Activated gamma-delta T cell treated with Interleukin-2 at 50 U/mL for 16 hours (primary cell): Measurements from ENCODE around the gene HYLS1.
"Not testable (repeated sequence)": the region's sequence is repeated elsewhere in the genome, so short reads cannot be mapped to it uniquely, and the experiment has no call there.

Experiments
- DNase-seq: peaks from one replicate; pipeline ENCODE4 v3.0.0-alpha.2; 2020

Gene HYLS1, protein sequence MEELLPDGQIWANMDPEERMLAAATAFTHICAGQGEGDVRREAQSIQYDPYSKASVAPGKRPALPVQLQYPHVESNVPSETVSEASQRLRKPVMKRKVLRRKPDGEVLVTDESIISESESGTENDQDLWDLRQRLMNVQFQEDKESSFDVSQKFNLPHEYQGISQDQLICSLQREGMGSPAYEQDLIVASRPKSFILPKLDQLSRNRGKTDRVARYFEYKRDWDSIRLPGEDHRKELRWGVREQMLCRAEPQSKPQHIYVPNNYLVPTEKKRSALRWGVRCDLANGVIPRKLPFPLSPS

DNA sequence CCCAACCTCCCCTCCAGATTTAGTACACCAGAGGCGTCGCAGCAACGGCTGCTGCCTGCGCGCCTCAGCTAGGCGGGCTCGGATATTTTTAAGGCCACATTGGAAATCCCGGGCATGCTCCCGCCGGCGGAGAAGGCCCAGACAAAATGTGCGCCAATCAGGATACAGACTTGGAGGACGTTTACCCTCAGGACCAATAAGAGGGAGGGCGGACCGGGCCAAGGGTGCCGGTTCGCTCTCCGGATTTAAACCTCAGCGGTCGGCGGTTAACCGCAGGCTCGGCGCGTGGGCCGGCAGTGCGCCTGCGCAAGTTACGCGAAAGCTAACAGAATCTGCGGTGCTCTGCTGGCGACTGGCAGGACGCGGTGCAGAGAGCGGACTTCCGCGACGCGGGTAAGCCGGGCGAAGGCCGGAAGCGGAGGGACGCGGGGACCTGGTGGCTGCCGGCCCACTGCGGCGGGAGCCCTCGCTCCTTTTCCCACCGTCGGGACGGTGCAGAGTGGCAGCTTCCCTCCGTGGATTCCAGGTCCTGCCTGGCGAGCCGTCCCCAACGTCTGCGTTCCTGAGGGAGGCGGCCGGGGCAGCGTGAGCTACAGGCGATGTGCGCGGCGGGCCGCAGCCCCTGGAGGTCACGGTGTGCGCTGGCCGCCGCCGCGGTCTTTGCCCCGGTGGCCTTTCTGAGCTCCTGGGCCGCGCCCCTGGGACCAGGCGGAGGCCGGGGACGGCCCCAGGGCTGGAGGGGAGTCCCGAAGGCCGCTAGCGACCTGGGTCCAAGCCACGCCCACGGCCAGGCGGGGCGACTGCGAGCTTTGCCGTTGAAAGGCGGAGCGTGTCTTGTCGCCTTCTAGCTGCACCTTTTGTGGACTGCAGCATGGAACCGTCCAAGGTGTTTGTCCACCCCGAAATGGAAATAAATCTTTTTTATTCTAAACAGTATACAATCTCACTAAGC lies at the start of gene HYLS1:
TSS of gene HYLS1 (plus strand) at position 296 of the 952 bp plus-strand sequence. CDS start 11,701 bp downstream, outside the sequence.
- DNase-seq = peak; percentile 90

DNA sequence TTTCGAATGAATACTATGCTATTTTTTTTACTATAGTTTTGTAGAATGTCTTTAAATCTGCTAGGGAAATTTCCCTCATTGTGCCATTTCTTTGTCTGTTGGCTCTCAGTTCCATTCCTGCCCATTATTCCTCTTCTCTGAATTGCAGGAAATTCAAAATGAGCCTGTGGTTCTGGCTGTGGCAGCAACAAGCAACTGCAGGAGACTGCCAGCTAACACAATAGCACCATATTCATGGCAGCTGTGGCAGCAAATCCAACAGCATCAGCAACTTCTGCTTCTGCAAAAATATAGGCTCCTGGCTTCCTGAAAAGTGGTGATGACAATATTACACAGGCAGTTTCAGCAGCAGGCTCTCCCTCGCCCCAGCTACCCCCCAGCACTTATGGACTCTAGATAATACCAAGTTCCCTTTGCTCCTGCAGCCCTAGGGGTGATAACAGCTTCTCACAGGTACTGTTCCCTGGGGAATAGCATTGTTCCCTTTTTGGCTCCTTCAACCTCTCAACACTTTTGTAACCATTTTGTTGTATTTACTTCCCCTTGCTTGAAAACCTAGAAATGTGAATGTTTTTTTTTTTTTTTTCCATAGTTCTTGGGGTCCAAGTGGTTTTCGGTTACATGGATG lies 45.0 kb upstream of the HYLS1 start:
- DNase-seq = no peak

DNA sequence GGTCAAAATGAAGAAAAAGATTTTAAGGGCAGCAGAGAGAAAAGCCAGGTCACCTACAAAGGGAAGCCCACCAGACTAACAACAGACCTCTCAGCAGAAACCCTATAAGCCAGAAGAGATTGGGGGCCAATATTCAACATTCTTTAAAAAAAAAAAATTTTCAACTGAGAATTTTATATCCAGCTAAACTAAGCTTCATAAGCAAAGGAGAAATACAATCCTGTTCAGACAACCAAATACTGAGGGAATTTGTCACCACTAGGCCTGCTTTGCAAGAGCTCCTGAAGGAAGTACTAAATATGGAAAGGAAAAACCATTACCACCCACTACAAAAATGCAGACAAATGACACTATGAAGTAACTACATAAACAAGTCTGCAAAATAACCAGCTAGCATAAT lies 41.3 kb upstream of the HYLS1 start:
- DNase-seq = no peak

DNA sequence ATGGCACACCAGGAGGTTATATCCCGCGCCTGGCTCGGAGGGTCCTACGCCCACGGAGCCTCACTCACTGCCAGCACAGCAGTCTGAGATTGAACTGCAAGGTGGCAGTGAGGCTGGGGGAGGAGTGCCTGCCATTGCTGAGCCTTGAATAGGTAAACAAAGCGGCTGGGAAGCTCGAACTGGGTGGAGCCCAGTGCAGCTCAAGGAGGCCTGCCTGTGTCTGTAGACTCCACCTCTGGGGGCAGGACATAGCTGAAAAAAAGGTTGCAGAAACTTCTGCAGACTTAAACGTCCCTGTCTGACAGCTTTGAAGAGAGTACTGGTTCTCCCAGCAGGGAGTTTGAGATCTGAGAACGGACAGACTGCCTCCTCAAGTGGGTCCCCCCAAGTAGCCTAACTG lies 29.8 kb upstream of the HYLS1 start:
- not testable (repeated sequence) for DNase-seq

DNA sequence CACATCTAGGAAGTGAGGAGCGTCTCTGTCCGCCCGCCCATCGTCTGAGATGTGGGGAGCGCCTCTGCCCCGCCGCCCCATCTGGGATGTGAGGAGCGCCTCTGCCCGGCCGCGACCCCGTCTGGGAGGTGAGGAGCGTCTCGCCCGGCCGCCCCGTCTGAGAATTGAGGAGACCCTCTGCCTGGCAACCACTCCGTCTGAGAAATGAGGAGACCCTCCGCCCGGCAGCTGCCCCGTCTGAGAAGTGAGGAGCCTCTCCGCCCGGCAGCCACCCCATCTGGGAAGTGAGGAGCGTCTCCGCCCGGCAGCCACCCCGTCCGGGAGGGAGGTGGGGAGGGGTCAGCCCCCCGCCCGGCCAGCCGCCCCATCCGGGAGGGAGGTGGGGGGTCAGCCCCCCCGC lies 24.7 kb upstream of the HYLS1 start:
- DNase-seq = not testable (repeated sequence)

DNA sequence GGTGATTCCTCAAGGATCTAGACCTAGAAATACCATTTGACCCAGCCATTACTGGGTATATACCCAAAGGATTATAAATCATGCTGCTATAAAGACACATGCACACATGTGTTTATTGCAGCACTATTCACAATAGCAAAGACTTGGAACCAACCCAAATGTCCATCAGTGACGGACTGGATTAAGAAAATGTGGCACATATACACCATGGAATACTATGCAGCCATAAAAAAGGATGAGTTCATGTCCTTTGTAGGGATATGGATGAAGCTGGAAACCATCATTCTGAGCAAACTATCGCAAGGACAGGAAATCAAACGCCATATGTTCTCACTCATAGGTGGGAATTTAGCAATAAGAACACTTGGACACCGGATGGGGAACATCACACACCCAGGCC lies 22.1 kb upstream of the HYLS1 start:
- not testable (repeated sequence) for DNase-seq

DNA sequence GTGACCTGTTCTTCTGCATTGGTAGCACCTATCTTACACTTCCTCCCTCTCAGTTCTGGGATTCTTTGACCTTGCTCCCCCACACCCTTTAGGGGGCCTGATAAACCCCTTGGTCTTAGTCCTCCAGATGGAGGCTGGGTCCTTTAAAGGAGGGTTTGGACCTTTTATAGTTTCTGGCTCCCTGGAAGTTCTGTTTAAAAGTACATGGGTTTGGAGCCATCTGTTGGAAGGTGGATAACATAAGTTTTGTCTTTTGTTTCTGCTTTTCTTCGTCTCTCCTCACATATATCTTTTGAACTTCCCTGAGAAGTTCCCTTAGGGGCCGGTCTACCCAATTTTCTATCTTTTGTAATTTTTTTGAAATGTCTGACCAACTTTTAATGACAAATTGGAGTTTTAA lies 17.9 kb upstream of the HYLS1 start:
- no peak for DNase-seq

DNA sequence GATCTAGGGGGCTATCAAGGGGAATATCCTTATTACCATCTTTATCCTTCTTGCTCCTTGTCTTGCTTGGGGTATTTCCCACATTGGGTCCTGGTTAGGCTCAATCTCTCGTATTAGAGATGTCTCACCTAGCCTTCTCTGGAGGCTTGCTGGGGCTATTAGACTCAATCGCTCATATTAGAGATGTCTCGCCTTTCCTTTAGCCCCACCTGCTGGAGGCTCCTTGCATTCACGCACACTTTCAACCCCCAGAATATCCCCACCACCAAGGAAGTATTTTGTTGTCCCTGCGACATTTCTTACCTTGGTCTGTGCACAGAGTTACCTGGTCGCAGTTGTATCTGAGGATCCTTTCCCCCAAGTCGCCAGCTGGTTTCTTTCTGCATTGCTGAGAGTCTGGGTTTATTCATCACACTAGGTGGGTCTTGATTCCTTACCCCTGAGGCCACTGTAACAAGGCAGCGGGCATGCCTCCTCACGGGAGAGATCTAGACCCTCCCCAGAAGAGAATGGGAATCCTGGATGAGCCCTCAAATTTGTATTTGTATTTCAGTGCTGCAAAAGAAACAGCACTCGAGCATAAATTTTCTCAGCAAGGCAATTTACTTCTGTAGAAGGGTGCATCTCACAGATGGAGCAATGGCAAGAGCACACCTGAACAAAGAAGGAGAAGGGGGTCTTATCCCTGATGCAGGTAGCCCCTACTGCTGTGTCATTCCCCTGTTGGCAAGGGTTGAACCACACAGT lies 15.9 kb upstream of the HYLS1 start:
- DNase-seq = no peak

DNA sequence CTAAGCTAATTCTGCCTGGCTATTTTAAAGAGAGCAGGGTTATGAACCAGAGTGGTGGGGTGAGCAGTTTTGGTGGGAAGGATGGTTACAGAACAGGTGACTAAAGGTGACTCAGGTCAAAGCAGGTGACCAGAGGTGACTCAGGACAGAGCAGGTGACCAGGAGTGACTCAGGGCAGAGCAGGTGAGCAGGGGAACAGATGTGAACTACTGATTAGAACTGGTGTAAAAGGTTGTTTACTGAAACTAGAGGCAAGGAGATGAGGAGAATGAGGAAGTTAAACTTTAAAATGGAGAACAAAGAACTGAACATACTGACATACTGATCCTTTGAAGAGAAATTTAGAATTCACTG lies 15.4 kb upstream of the HYLS1 start:
- DNase-seq = no peak

DNA sequence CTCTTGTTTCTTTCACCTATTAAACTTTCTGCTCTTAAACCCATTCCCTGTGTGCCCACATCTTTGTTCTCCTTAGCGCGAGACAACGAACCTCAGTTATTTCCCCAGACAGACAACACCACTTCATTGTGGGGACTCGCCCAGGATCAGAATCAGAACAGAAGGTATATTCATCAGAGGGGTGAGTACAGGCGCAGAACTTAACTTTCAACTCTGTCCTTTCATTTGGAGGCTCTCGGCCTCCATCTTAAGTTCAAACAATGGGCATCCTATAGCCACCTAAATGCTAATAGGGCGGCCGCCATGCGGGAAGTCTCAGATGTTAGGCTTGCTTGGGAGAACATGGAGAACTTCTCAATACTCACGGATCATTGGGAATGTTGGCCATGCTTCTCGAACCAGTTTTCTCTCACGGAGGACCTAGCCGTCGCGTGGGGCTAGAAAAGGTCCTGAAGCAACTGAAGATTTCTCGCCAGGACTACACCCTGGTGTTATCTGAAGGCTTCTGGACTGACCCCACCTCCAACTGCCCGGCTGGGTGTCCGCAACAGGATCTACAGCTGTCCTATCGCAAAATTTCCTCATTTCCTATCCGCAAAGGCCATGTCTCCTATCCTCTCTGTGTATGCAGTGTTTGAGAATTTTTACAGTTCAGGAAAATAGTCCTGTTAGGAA lies 13.4 kb upstream of the HYLS1 start:
- no peak for DNase-seq

DNA sequence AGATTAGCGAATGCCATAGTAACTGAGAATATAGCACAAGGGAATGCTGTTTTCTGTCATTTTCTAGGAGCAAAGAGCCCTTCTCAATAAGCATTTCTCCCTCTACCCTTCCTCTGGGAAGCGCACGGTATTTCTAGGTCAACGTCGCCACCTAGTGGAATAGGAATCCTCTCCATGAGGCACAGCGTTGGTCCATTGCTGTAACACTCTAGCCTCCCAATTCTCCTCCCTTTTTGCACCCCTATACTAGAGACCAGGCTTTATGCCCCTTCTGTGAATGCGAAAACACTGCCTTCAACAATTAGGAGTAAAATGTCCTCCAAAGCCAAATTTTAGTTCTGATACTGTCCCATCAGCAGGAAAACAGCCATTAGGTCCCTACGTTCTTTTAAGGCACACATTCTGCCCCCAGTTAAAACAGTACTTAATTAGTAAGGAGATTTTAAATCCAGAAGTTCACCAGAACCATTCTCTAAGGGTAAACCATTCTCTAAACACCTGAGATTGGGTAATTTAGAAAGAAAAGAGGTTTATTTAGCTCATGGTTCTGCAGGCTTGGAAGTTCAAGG lies 12.8 kb upstream of the HYLS1 start:
- peak; percentile 29 for DNase-seq

DNA sequence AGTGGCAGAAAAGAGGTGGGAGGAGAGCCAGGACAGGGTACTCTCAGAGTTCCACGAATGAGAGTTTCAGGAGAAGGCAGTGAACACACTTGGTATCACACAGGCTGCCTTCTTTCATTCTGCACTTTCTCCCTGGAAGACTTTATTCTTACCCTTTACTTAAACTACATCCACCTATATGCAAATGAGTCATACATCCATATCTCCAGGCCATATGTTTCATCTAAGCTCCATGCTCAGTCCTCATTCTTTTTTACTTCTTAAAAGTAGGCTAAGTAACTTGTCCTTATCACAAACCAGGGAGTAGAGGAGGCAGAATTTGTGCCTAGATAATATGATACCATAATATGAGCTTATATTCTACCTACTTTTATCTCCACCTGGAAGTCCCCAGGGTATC lies 6.2 kb upstream of the HYLS1 start:
- no peak for DNase-seq

DNA sequence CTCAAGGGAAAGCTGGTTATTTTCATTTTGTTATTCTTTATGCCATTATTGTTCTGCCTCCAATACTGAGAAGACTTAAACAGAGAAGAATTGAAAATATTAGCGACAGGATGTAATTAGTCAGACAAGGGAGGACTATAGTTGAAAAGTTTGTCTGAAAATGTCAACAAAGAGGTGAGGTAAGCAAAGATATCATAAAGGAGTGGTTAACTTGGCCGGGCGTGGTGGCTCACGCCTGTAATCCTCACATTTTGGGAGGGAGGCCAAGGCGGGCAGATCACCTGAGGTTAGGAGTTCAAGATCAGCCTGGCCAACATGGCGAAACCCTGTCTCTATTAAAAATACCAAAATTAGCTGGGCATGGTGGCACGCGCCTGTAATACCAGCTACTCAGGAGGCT lies 4.1 kb upstream of the HYLS1 start:
- no peak for DNase-seq

DNA sequence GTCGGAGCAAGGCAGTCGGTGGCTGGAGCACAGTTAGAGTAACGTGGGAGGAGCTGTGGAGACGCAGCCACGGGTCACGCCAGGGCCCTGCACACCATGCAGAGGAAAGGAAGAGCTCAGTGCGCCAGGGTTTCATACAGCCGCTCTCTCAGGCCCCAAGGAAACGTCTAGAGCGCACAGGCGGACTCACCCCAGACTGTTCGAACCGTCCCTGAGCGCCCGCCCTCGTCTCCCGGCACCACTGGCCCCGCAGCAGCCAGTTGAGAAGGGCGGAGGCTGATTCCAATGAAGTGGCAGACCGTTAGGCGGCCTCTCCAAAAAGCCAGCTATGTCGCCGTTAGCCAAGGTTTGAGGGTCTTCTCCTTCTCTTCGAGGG lies 483 bp upstream of the HYLS1 start:
- DNase-seq = peak; percentile 22

DNA sequence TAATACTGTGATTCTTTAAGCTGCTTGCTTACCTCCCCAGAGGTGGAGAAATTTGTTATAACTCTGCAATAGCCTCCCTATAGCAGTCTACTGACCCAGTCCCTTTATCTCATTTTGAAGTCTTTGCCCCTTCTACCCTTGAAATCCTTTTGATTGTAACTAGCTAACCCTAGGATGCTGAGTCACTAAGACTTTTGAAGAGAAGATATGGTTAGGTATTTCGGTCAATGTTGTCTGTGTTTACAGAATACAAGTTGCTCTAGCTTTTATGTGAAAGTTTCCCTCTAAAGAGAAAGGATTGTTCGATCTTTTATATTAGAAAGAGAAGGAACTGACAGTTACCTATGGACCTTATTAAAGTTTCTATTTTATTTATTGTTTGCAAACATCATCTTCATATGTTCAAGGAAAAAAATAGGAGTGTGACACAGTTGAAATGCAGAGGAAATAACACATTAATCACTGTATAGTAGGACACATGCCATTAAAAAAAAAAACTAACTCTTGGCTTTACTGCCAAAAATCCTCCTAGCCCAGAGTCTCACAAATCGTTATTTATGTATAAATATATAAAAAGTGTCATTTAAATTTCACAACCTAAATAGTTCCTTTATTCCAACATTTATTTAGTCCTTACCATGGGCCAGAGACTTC lies 3.1 kb downstream of the HYLS1 start:
- DNase-seq = no peak

DNA sequence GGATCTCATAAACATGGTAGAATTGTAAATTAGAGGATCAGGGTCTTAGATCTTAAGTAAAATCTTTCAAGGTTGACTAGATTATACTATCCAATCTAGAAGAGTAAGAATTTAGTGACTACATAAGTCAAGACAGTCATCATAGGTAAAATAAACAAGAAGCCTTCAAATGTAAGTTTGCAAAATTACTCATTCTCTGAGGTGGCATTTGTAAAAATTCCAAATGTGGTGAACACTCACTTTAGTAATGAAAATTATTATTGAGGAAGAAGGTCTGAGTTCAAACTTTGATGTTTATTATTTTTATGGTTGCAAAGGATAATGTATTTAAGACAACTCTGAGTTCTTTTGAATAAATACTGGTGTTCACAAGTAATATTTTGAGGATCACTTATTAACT lies 4.6 kb downstream of the HYLS1 start:
- DNase-seq = no peak

DNA sequence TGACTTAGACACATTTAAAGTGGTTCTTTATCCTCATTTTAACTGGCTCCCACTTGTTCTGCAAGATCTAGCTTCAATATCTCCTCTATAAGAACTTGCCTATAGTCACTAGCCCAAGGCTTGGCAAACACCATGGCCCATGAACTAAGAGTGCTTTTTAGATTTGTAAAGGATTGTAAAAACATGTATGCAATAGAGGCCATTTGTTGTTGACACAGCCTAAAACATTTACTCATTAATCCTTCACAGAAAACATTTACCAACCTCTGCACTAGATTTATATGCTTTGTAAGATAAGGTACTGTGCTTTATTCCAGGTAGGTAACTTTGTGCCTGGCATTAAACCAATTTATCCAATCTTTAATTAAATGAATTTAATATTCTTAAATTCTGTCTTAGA lies 5.5 kb downstream of the HYLS1 start:
- no peak for DNase-seq

DNA sequence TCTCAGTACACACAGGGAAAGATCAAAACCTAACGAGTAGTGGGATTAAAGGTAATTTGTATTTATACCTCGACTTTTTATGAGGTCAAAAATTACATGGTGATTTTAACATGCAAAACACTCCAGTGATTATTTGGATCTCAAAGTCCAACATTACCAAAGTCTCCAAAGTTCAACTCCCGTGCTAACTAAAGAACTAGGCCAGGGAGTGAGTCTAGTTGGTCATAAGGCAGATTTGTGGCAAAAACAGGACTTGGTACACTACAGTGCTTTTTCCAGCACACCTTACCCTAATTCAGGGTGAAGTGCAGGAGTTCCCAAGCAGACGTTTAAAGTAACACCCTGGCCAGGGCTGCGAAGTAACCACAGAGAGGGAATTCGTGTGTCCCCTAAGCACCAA lies 14.4 kb downstream of the HYLS1 start:
- no peak for DNase-seq

DNA sequence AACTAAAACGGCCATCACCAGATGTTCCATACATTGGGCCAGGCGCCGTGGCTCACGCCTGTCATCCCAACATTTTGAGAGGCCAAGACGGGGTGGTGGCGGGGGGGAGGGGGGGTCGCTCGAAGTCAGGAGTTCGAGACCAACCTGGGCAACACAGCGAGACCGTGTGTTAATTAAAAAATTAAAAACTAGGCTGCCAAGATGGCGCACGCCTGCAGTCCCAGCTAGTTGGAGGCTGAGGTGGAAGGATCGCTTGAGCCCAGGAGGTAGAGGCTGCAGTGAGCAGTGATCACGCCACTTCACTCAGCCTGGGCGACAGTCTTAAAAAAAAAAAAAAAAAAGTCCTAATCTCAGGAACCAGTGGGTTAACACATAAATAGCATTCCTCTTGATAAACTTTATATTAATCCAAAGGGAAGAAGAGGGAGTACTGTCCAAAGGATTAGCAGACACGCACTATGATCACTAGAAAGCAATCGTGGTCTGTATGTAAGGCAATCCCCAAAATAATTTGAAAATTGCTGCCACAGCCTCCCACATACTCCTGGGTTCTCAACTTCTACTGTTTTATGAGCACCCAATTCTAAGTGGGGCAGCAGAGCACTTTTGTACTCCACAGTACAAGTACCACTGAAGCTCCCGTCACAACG lies 14.9 kb downstream of the HYLS1 start:
- no peak for DNase-seq

DNA sequence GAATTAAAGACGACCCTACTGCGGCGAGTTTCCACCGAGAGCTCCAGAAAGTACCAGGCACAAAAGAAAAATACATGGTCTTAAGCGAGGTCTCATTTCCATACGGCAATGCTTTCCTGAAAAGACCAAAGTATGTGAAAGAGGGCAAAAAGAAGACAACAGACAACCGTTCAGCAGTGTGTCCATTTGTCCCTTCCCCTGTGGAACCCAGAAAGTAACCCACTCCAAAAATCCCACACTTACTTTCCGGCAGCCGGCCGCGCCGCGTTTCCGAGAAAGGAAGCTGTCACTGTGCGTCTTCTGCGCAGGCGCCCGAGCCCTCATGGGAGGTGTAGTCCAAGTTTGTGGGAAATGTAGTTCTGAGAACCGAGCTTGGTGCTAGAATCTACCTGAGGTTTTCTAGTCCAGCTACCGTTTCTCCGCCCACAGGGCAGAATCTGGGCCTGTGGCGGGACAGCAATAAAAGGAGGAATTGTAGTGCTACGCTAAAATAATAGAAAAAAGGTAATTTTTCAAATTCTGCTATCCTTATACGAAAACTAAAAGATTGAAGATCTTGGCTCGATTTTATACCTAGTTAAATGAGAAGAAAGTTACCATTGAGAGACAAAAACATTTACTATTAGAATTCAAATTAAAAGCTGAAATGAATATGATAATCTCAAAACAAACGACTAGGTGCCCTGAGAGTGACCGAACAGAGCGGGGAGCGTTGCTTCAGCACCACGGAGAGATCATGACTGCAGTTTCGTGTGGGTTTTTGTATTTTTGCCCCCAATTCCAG lies 15.7 kb downstream of the HYLS1 start, which contains the start of gene PUS3:
TSS of gene PUS3 (minus strand) at position 280 of the 784 bp plus-strand sequence. CDS start 6,922 bp downstream, outside the sequence.
- DNase-seq = peak; percentile 83
